Retinal pigment epithelial cell (primary cell): Measurements from ENCODE around the gene SLC8A1.

Experiments used
- DNase-seq: peaks from one replicate; pipeline ENCODE4 v3.0.0-alpha.2; 2010; ENCODE audit warnings: low read depth
- H3K4me3 ChIP-seq: 2 replicates; pipeline ENCODE4 v1.5.1; 2011; ENCODE audit warnings: mild to moderate bottlenecking, low read length, control low read depth, moderate library complexity
- TF ChIP-seq, protein P1 (sequence below): conservative IDR thresholded peaks from 2 replicates; pipeline ENCODE4 v1.5.1; 2011; ENCODE audit warnings: low read depth, low read length, control low read depth, inconsistent platforms

Gene SLC8A1

DNA sequence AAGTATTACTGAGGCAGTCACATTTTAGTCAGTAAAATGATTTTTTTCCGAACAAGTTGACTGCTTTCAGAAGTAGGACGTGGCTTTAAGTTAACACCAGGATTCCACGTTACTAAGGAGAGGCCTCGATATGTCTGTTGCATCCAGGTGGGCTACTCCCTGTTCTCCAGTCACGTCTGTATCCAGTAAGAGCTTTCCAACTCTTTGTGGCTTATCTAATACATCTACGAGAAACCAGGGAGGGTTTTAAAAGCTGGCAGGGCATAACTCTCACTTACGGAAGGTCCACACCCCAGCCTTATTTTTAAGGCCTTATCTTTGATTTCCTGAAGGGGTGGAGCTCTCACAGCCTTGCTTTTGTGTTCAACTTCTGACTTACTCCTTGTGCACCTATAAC is 99.2 kb downstream of the SLC8A1 start:
- no peak overlapping the region for H3K4me3 ChIP-seq
- TF ChIP-seq, protein P1, sequence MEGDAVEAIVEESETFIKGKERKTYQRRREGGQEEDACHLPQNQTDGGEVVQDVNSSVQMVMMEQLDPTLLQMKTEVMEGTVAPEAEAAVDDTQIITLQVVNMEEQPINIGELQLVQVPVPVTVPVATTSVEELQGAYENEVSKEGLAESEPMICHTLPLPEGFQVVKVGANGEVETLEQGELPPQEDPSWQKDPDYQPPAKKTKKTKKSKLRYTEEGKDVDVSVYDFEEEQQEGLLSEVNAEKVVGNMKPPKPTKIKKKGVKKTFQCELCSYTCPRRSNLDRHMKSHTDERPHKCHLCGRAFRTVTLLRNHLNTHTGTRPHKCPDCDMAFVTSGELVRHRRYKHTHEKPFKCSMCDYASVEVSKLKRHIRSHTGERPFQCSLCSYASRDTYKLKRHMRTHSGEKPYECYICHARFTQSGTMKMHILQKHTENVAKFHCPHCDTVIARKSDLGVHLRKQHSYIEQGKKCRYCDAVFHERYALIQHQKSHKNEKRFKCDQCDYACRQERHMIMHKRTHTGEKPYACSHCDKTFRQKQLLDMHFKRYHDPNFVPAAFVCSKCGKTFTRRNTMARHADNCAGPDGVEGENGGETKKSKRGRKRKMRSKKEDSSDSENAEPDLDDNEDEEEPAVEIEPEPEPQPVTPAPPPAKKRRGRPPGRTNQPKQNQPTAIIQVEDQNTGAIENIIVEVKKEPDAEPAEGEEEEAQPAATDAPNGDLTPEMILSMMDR = no peak

DNA sequence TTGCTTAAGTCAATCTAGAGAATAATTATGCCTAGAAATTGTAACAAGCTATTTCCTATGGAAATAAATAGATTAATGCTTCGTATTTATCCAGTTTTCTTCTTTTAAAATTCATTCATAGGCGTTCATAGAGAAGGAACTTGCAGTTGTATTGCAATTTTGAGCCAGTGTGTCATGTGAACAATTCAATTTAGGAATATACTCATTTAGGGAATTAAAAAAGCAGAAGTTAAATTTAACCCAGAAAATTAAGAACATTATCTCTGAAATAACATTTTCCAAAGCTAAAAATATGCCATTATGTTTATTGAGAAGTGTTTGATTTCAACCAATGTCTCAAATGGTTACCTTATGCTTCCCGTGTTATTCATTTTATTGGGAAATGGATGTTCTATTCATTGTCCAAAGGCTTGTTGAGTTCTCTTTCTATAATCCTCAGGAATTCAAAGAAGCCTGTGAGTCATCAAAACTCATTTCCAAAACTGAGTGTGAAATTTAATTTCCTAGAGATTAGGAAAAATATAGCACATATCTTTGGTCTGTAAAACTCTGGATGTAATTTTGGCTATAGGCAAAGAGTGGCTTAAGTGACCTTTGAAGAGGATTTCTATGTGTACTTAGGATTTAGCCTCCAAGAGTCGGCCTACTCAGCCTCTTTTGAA is 99.7 kb downstream of the SLC8A1 start:
- DNase-seq = peak; percentile 49
- no peak overlapping the region for H3K4me3 ChIP-seq
- TF ChIP-seq, protein P1 = no peak

More for the DNA sequence above, 99.2 kb downstream of the SLC8A1 start:
- DNase-seq = no peak

DNA sequence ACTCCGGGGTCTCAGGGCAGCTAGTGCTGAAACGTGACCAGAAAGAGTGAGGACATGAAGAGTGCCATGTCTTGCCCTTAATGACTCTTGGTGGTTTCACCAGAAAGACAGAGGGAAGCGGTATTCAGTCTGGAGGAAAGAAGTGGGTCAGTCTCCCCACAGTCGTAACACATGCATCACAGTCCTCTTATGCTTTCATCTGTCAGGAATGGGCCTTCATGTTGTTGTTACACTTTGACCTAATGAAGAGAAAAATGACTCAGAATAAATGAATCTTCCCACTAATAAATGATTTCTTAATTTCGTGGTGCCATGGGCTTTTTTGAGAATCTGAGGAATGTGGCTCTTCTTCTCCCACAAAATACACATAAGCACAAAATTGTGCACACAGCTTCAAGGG is 103.2 kb downstream of the SLC8A1 start:
- DNase-seq = no peak
- TF ChIP-seq, protein P1 = no peak
- H3K4me3 ChIP-seq = no peak overlapping the region

DNA sequence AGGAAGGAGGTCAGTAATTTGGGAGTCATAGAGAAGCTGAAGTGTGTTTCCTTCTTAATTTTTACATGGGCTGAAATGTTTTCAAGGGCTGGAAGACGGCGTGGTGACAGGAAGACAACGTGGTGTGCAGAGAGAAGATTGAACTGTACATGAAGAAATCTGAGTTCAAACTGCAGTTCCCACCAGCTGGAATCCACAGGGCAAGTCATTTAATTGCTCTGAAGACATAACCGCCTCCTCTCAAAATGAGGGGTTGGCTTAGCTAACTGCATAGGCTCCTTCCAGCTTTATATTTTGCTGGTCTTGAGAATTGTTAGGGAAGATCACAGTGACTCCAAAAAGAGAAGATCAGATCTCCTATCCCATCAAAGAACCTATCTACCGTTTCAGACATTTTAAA is 103.9 kb downstream of the SLC8A1 start:
- DNase-seq = no peak
- H3K4me3 ChIP-seq = no peak overlapping the region
- TF ChIP-seq, protein P1 = no peak

DNA sequence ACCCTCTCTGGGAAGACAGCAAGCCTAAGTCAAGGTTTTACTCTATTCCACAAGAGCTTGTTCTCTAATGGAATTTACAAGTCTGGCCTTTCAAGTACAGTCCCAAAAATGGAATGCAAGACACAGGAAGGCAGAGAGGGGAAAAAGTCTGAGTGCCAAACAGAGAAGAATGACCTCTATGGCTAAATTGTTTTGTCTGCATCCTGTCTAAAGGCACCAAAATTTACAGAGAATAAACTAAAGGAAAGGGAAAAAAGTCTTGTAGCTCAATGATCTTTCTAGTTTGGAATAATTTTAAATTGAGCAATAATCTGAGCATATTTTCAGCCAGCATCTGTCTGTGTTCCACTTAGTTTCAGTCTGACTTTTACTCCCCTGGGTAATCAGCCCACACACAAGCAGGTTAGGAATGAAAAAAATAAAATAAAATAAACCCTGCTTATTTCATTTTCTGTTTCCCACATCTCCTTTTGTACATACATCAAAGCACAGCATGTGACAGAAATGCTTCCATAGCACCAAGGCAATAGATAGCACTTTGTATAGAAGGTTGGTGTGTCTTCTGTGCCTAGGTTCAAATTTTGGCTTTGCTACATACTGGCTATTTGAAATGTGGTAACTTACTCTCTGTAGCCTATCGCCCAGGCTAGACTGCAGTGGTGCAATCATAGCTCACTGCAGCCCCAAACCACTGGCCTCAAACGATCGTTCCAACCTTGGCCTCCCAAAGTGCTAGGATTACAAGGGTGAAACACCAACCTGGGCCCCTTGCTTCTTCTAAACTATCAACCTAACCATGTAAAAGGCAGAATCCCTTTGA is 105.1 kb downstream of the SLC8A1 start:
- DNase-seq = no peak
- no peak overlapping the region for H3K4me3 ChIP-seq
- TF ChIP-seq, protein P1 = no peak

DNA sequence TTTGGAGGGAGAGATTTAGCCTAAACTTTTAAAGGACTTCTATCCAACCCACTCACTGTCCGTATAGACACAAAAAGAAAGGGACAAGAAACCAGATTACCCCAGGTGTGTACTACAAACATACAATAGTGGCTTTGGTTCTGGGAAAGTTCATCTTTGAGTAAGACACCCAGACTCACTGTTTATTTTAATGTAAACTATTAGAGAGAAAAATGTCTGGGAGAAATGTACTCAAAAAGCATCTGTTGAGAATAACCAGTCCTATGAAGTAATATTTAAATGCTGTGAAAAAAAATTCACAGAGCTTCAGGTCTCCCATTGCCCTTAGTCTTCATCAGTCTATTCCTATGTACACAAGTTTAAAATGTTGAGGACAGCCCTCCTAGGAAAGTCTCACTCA is 107.5 kb downstream of the SLC8A1 start:
- H3K4me3 ChIP-seq = no peak overlapping the region
- no peak for DNase-seq
- TF ChIP-seq, protein P1 = no peak

DNA sequence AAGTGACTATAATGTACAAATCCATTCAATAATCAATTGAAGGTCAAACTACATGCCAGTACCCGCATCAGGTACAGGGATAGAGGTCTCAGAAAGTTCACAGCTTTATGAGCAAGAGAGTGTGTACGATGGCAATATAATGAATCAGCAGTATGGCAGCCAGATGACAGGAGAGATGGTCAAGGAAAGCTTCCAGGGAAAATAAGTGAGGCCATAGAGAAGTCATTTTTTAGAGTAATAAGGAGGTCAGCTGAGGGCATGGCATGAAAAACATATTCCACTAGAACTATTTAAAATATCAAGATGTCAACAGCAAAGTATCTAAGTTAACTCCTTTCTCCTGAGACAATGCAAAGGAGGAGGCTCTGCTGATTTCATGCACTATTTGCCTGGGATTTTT is 108.0 kb downstream of the SLC8A1 start:
- H3K4me3 ChIP-seq = no peak overlapping the region
- TF ChIP-seq, protein P1 = no peak
- no peak for DNase-seq
